DOHH2 (cell line): ENCODE measurements around the gene GMDS.

Experiments used
- EZH2phosphoT487 ChIP-seq: fragments of 200-600 bp; sonication (generic); IDR thresholded peaks from 2 replicates; pipeline ENCODE4 v1.6.1; 2017; ENCODE audit warnings: borderline replicate concordance, mild to moderate bottlenecking, antibody characterized with exemption, low read length, moderate library complexity, mixed read lengths
- TF ChIP-seq, protein P1 (sequence below): fragments of 200-600 bp; sonication (generic); IDR thresholded peaks from one replicate; pipeline ENCODE4 v1.5.1; 2014; ENCODE audit warnings: antibody characterized with exemption, mild to moderate bottlenecking, low read depth, low read length; ENCODE audit not compliant: poor library complexity, severe bottlenecking

DNA sequence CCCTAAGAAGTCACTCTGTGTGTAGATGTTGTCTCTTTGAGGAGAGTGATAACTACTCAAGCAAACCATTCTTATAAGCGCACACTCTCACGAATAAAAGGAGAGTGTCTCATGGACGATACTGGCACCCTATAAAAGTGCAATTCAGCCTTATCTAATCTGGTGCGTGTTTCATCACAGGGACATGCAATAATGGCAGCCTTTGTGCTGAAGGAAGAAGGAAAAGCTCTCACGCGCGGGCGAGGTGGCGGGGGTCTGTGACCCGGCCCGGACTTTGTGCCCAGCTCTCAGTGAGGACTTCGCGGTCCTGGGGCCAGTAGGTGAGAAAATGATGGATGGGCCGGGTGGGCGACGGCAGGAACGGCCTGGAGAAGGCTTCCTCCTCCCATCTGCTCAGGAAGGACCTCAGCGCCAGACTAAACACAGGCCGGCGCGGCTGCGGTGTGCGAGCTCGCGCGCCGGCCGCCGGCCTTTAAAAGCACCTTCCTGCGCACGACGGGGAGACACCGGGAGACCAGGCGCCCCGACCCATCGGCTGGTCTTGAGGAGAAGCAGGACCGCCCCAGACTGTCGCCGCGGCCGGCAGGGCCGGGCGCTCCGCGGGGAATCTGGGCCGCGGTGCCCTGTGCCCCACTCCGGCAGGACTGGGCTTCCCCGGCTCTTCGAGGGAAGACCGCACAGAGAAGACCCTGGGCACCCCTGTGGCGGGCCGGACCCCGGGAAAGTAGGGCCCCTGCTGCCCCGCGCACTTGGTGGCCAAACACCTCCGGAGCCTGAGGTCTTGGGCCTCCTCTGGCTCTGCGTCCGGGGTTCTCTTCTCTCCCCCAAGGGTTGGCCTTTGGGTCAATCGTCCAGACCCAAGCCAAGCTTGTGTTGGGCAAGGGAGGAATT lies 644.0 kb downstream of the GMDS start:
- TF ChIP-seq, protein P1, sequence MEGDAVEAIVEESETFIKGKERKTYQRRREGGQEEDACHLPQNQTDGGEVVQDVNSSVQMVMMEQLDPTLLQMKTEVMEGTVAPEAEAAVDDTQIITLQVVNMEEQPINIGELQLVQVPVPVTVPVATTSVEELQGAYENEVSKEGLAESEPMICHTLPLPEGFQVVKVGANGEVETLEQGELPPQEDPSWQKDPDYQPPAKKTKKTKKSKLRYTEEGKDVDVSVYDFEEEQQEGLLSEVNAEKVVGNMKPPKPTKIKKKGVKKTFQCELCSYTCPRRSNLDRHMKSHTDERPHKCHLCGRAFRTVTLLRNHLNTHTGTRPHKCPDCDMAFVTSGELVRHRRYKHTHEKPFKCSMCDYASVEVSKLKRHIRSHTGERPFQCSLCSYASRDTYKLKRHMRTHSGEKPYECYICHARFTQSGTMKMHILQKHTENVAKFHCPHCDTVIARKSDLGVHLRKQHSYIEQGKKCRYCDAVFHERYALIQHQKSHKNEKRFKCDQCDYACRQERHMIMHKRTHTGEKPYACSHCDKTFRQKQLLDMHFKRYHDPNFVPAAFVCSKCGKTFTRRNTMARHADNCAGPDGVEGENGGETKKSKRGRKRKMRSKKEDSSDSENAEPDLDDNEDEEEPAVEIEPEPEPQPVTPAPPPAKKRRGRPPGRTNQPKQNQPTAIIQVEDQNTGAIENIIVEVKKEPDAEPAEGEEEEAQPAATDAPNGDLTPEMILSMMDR = no peak
- TF ChIP-seq EZH2phosphoT487 = no peak
